ENCODE measurements around the gene MPP2. TPM values are rescaled to one million over a fixed set of nuclear protein-coding genes. Genes with fewer than 3 reads are reported as not detected.

Gene MPP2
- total and polyA plus RNA-seq, 2 experiments from 2014 or later: 1.3 to 1.4 TPM

DNA sequence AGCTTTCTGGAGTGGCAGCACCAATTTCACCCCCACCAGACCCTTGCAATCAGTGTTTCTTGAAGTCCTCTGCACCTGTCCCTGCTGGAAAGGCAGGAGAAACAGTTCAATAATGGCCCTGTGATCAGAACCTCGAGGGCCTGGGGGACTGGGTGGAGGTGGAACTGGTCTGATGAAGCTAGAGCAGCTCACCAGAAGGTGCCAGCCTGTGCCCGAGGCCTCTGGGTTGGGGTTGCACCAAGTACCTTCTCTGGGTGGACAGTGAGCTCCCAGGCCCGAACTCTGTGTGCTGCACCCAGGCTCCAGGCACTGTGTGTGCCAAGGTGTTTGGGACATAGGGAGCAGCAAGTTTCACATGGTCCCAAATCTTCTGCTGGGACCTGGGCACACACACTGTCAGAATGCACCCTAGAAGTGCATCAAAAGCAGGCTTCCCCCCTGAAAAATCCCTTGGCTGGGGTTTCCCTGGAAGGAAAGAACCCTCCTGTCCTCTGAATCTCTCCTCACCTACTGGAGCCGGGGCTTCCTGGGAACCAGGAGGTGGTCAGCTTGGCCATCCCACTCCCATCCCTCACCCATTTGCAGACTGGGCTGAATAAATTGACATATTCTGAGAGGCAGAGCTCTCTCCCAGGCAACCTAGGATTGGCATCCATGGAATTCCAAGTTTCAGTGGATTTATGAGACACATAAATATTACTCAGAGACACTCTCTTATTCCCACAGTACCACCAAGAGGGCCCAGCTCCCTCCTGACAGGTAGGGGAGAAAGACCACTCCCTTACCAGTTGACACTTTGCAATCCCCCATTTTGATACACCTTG lies 43.0 kb downstream of the MPP2 start:
- Histone ChIP-seq H3K9me3 (ENCODE audit: low read depth) (no peaks in the 10 kb centered on the region), H3K4me3 (no peak overlapping the region), H3K4me1 (ENCODE audit: insufficient read depth) (no peaks in the 10 kb centered on the region), H3K9me2 (replicated peaks; ENCODE audit: insufficient read depth) (no peaks in the 10 kb centered on the region), H3K36me3 (replicated peaks; ENCODE audit: insufficient read depth, low read depth) (no peaks in the 10 kb centered on the region), H2AFZ (no peak overlapping the region), H3K79me2 (no peaks in the 10 kb centered on the region), H3K27ac (no peak overlapping the region), H4K20me1 (ENCODE audit: insufficient read depth, poor library complexity, severe bottlenecking) (no peaks in the 10 kb centered on the region), H3K4me2 (no peak overlapping the region), H3K27me3 (no peaks in the 10 kb centered on the region)
- WGBS (ENCODE audit: low lambda C conversion rate, missing lambda C conversion rate): 80% methylated on average over 4 of the region's 4 CpGs
- DNase-seq (ENCODE audit: low spot score): no peak
- no peak for TF ChIP-seq EZH2phosphoT487 (IDR thresholded peaks at IDR 0.05; ENCODE audit: low read depth, severe bottlenecking, unreplicated experiment)
- TF ChIP-seq, protein P1, sequence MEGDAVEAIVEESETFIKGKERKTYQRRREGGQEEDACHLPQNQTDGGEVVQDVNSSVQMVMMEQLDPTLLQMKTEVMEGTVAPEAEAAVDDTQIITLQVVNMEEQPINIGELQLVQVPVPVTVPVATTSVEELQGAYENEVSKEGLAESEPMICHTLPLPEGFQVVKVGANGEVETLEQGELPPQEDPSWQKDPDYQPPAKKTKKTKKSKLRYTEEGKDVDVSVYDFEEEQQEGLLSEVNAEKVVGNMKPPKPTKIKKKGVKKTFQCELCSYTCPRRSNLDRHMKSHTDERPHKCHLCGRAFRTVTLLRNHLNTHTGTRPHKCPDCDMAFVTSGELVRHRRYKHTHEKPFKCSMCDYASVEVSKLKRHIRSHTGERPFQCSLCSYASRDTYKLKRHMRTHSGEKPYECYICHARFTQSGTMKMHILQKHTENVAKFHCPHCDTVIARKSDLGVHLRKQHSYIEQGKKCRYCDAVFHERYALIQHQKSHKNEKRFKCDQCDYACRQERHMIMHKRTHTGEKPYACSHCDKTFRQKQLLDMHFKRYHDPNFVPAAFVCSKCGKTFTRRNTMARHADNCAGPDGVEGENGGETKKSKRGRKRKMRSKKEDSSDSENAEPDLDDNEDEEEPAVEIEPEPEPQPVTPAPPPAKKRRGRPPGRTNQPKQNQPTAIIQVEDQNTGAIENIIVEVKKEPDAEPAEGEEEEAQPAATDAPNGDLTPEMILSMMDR (IDR thresholded peaks at IDR 0.05; ENCODE audit: poor library complexity): no peak
- no peak for TF ChIP-seq EZH2 (IDR thresholded peaks at IDR 0.05; ENCODE audit: borderline replicate concordance)

DNA sequence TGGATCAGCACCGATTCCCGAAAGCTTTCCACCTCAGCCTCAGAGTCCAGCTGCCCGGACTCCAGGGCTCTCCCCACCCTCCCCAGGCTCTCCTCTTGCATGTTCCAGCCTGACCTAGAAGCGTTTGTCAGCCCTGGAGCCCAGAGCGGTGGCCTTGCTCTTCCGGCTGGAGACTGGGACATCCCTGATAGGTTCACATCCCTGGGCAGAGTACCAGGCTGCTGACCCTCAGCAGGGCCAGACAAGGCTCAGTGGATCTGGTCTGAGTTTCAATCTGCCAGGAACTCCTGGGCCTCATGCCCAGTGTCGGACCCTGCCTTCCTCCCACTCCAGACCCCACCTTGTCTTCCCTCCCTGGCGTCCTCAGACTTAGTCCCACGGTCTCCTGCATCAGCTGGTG lies 45.4 kb downstream of the MPP2 start:
- H3K4me2 ChIP-seq: no peak overlapping the region
- H2AFZ ChIP-seq: no peak overlapping the region
- H3K79me2 ChIP-seq: no peaks in the 10 kb centered on the region
- no peak overlapping the region for H3K4me3 ChIP-seq
- H3K9me2 ChIP-seq (replicated peaks; ENCODE audit: insufficient read depth): no peaks in the 10 kb centered on the region
- DNase-seq (ENCODE audit: low spot score): no peak
- no peaks in the 10 kb centered on the region for H3K9me3 ChIP-seq (ENCODE audit: low read depth)
- no peak for TF ChIP-seq EZH2 (IDR thresholded peaks at IDR 0.05; ENCODE audit: borderline replicate concordance)
- TF ChIP-seq, protein P1 (IDR thresholded peaks at IDR 0.05; ENCODE audit: poor library complexity): no peak
- no peak for TF ChIP-seq EZH2phosphoT487 (IDR thresholded peaks at IDR 0.05; ENCODE audit: low read depth, severe bottlenecking, unreplicated experiment)
- H3K36me3 ChIP-seq (replicated peaks; ENCODE audit: insufficient read depth, low read depth): no peaks in the 10 kb centered on the region
- H3K27me3 ChIP-seq: no peaks in the 10 kb centered on the region
- H3K4me1 ChIP-seq (ENCODE audit: insufficient read depth): no peaks in the 10 kb centered on the region
- 89% methylated on average over 9 of the region's 9 CpGs for WGBS (ENCODE audit: low lambda C conversion rate, missing lambda C conversion rate)
- H3K27ac ChIP-seq: no peak overlapping the region
- no peaks in the 10 kb centered on the region for H4K20me1 ChIP-seq (ENCODE audit: insufficient read depth, poor library complexity, severe bottlenecking)

DNA sequence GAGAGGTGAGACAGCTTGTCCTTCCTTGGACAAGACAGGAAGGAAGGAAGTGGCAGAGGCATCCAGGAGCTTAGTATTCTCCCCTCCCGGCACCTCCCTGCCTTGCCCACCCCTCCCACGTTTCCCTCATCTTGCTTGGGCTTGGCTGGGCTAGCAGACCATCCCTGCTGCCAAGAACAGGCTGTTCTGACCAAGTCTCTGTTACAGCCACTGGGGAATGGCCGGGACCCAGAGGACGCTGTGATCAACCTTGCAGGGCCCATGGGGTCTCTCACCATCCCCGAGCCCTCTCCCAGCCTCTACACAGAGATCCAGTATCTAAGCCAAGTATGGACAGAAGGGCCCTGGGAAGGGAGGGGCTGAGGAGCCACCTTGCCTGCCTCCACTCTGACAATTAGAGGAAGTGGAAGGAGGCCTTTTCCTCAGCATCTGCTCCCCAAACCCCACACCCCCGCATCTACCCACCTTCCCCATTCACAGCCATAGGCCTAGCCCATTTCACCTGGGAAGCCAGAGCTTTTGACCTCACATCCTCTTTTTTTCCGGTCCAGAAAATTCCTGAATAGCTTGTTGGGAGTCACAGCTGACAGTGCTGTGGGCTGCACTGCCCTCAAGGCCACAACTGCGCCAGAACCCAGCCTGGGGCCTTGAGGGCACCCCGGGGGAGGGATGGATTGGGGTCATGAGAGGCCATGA lies 46.3 kb downstream of the MPP2 start:
- Histone ChIP-seq H3K27me3 (no peaks in the 10 kb centered on the region), H3K4me1 (ENCODE audit: insufficient read depth) (no peaks in the 10 kb centered on the region), H4K20me1 (ENCODE audit: insufficient read depth, poor library complexity, severe bottlenecking) (no peaks in the 10 kb centered on the region), H3K4me3 (no peak overlapping the region), H3K9me3 (ENCODE audit: low read depth) (no peaks in the 10 kb centered on the region), H3K36me3 (replicated peaks; ENCODE audit: insufficient read depth, low read depth) (no peaks in the 10 kb centered on the region), H3K27ac (no peak overlapping the region), H3K9me2 (replicated peaks; ENCODE audit: insufficient read depth) (no peaks in the 10 kb centered on the region), H3K79me2 (no peaks in the 10 kb centered on the region), H2AFZ (no peak overlapping the region), H3K4me2 (no peak overlapping the region)
- TF ChIP-seq EZH2 (IDR thresholded peaks at IDR 0.05; ENCODE audit: borderline replicate concordance): no peak
- TF ChIP-seq EZH2phosphoT487 (IDR thresholded peaks at IDR 0.05; ENCODE audit: low read depth, severe bottlenecking, unreplicated experiment): no peak
- TF ChIP-seq, protein P1 (IDR thresholded peaks at IDR 0.05; ENCODE audit: poor library complexity): no peak
- WGBS (ENCODE audit: low lambda C conversion rate, missing lambda C conversion rate): 81% methylated on average over 8 of the region's 9 CpGs
- DNase-seq (ENCODE audit: low spot score): no peak

Data from hepatocyte (in vitro differentiated cells).